Stimulated activated CD8-positive, alpha-beta memory T cell treated with anti-CD3 and anti-CD28 coated beads, Interleukin-12 subunit alpha, Interleukin-12 subunit beta, amount 100 ng/mL, for 4 hours (primary cell): ENCODE measurements around the gene ZDHHC5.

Experiments
- DNase-seq: peaks from one replicate; pipeline ENCODE4 v3.0.0-alpha.2; 2020; ENCODE audit warnings: low read depth

The ZDHHC5 gene

GRCh38 chr11:57729479-57729878 is 61.6 kb downstream of the ZDHHC5 start:
- no peak for DNase-seq

GRCh38 chr11:57732661-57733060 is 64.7 kb downstream of the ZDHHC5 start:
- DNase-seq: no peak

- DNase-seq: no peak
Measured at GRCh38 chr11:57735619-57736298, 67.8 kb downstream of the ZDHHC5 start.

GRCh38 chr11:57741132-57742086 is 73.5 kb downstream of the ZDHHC5 start, which contains the start of gene SELENOH:
Gene SELENOH (plus strand): TSS chr11:57741491. CDS start chr11:57741596, 105 bp downstream.
- peak; percentile 87 for DNase-seq

GRCh38 chr11:57742087-57742452 is 74.2 kb downstream of the ZDHHC5 start:
- DNase-seq: no peak

GRCh38 chr11:57744357-57744756 is 76.4 kb downstream of the ZDHHC5 start:
- DNase-seq: no peak

GRCh38 chr11:57745206-57745605 is 77.3 kb downstream of the ZDHHC5 start:
- no peak for DNase-seq

GRCh38 chr11:57746920-57747319 is 79.0 kb downstream of the ZDHHC5 start:
- no peak for DNase-seq
